ENCODE data around the gene SP6.

Gene SP6

GRCh38 chr17:47879028-47879585 is 28.1 kb upstream of the SP6 start:
- DNase-seq, result no peak

GRCh38 chr17:47878203-47879027 is 27.5 kb upstream of the SP6 start:
- no peak for DNase-seq

- DNase-seq, result no peak
Measured at GRCh38 chr17:47877368-47878034, 26.5 kb upstream of the SP6 start.

GRCh38 chr17:47875011-47875985 is 24.3 kb upstream of the SP6 start:
- no peak for DNase-seq

GRCh38 chr17:47873200-47874090 is 22.5 kb upstream of the SP6 start:
- no peak for DNase-seq

GRCh38 chr17:47872651-47873161 is 21.7 kb upstream of the SP6 start:
- DNase-seq, result no peak

GRCh38 chr17:47872019-47872650 is 21.2 kb upstream of the SP6 start:
- no peak for DNase-seq

- no peak for DNase-seq
Measured at GRCh38 chr17:47871048-47871447, 20.1 kb upstream of the SP6 start.

- DNase-seq, result no peak
Measured at GRCh38 chr17:47870056-47870455, 19.1 kb upstream of the SP6 start.

- no peak for DNase-seq
Measured at GRCh38 chr17:47869114-47869513, 18.2 kb upstream of the SP6 start.

- no peak for DNase-seq
Measured at GRCh38 chr17:47867813-47868533, 17.0 kb upstream of the SP6 start.

GRCh38 chr17:47866941-47867340 is 16.0 kb upstream of the SP6 start:
- no peak for DNase-seq

GRCh38 chr17:47864791-47865216 is 13.8 kb upstream of the SP6 start:
- no peak for DNase-seq

GRCh38 chr17:47862621-47863440 is 11.9 kb upstream of the SP6 start:
- no peak for DNase-seq

- no peak for DNase-seq
Measured at GRCh38 chr17:47860386-47860785, 9.4 kb upstream of the SP6 start.

GRCh38 chr17:47857551-47858455 is 6.8 kb upstream of the SP6 start:
- DNase-seq, result no peak

- DNase-seq, result no peak
Measured at GRCh38 chr17:47856830-47857229, 5.9 kb upstream of the SP6 start.

GRCh38 chr17:47855737-47856136 is 4.8 kb upstream of the SP6 start:
- no peak for DNase-seq
